ENCODE data around the gene RAC3.

Gene RAC3

GRCh38 chr17:82013772-82014321, 17.6 kb upstream of the RAC3 start:
- no peak for DNase-seq

GRCh38 chr17:82014432-82014831, 17.0 kb upstream of the RAC3 start:
- DNase-seq = no peak

GRCh38 chr17:82014971-82015310, 16.5 kb upstream of the RAC3 start:
- no peak for DNase-seq

GRCh38 chr17:82015311-82015971, 16.0 kb upstream of the RAC3 start:
- DNase-seq = no peak

GRCh38 chr17:82016061-82016874, 15.2 kb upstream of the RAC3 start:
- no peak for DNase-seq

GRCh38 chr17:82016875-82017459, 14.5 kb upstream of the RAC3 start:
- no peak for DNase-seq

- DNase-seq = no peak
Measured at GRCh38 chr17:82017612-82018151, 13.8 kb upstream of the RAC3 start.

- DNase-seq = no peak
Measured at GRCh38 chr17:82018152-82018988, 13.1 kb upstream of the RAC3 start.

- DNase-seq = no peak
Measured at GRCh38 chr17:82018989-82019689, 12.3 kb upstream of the RAC3 start.

- no peak for DNase-seq
Measured at GRCh38 chr17:82019690-82020571, 11.5 kb upstream of the RAC3 start.

- DNase-seq = no peak
Measured at GRCh38 chr17:82020572-82021106, 10.8 kb upstream of the RAC3 start.

- peak; percentile 26 for DNase-seq
Measured at GRCh38 chr17:82021107-82021899, 10.2 kb upstream of the RAC3 start.

GRCh38 chr17:82021900-82022309, 9.6 kb upstream of the RAC3 start:
- DNase-seq = no peak

- no peak for DNase-seq
Measured at GRCh38 chr17:82022310-82022980, 9.0 kb upstream of the RAC3 start, which contains the start of gene CENPX. TSS of gene CENPX (minus strand) at chr17:82022878. CDS start at chr17:82022861, 17 bp downstream.

- peak; percentile 97 for DNase-seq
Measured at GRCh38 chr17:82022981-82023446, 8.5 kb upstream of the RAC3 start, which contains the start of gene LRRC45. TSS of gene LRRC45 (plus strand) at chr17:82023305. CDS start at chr17:82023644, 339 bp downstream.

GRCh38 chr17:82023447-82024241, 7.8 kb upstream of the RAC3 start:
- no peak for DNase-seq

GRCh38 chr17:82024859-82025258, 6.6 kb upstream of the RAC3 start:
- DNase-seq = no peak

All from NCI-H2029 (cell line).